ENCODE data around the gene MAGEL2.
A peak's percentile ranks its signal among the peaks of the same experiment; 100 is the strongest.

- TF ChIP-seq CTCF (IDR thresholded peaks at IDR 0.05), result peak; percentile 80
- no peak for TF ChIP-seq ZFX (IDR thresholded peaks at IDR 0.05; ENCODE audit: borderline replicate concordance)
These were observed 2.1 kb downstream of the MAGEL2 start for GRCh38 chr15:23645371-23646164.
